Epithelial cell of proximal tubule (primary cell): ENCODE data around the gene AKT1. TPM values are rescaled to one million over a fixed set of nuclear protein-coding genes. Genes with fewer than 3 reads are reported as not detected.

ENCODE experiments used
- DNase-seq: peaks from one replicate; pipeline ENCODE4 v3.0.0-alpha.2; 2011; ENCODE audit warnings: low read depth
- H3K4me3 ChIP-seq: 2 replicates; pipeline ENCODE4 v1.5.1; 2011; ENCODE audit warnings: low read depth, mild to moderate bottlenecking, low read length
- CTCF ChIP-seq: conservative IDR thresholded peaks from 2 replicates; pipeline ENCODE4 v1.5.1; 2012; ENCODE audit warnings: low read depth, mild to moderate bottlenecking, low read length
- total RNA-seq: library from RNA; depleted of rRNA; stranded (reverse); fragments of >200 nt; gene quantifications from 2 replicates; pipeline ENCODE4 v1.2.3, GENCODE V29; 2015

Gene AKT1
- total RNA-seq, 1 donor from 2014 or later = 162 TPM

- H3K4me3 ChIP-seq = no peak overlapping the region
- no peak for DNase-seq
- no peak for TF ChIP-seq CTCF
These were observed 48.5 kb downstream of the AKT1 start for GRCh38 chr14:104746934-104747481.

- no peak for DNase-seq
- no peak overlapping the region for H3K4me3 ChIP-seq
- TF ChIP-seq CTCF = no peak
These were observed 49.4 kb downstream of the AKT1 start for GRCh38 chr14:104746071-104746545.

- no peak overlapping the region for H3K4me3 ChIP-seq
- DNase-seq = no peak
- no peak for TF ChIP-seq CTCF
These were observed 50.1 kb downstream of the AKT1 start for GRCh38 chr14:104745431-104745830.

GRCh38 chr14:104744484-104744883, 51.1 kb downstream of the AKT1 start:
- TF ChIP-seq CTCF = no peak
- no peak for DNase-seq
- H3K4me3 ChIP-seq = no peak overlapping the region

- no peak for DNase-seq
- no peak overlapping the region for H3K4me3 ChIP-seq
- TF ChIP-seq CTCF = no peak
These were observed 51.8 kb downstream of the AKT1 start for GRCh38 chr14:104743461-104744380.

- no peak overlapping the region for H3K4me3 ChIP-seq
These were observed 52.7 kb downstream of the AKT1 start for GRCh38 chr14:104742586-104743455.

More at GRCh38 chr14:104742586-104743455, 52.7 kb downstream of the AKT1 start:
- TF ChIP-seq CTCF = no peak
- DNase-seq = no peak
